BE2C (cell line): ENCODE measurements around the gene PBX1.

Source experiments
- DNase-seq: peaks from one replicate; pipeline ENCODE4 v3.0.0-alpha.2; 2020
- H3K27me3 ChIP-seq: fragments of 250-450 bp; sonication (Bioruptor Pico); 2 replicates; pipeline ENCODE4 v1.5.1; 2020; ENCODE audit warnings: mild to moderate bottlenecking
- H3K36me3 ChIP-seq: fragments of 250-450 bp; sonication (Bioruptor Pico); 2 replicates; pipeline ENCODE4 v1.5.1; 2020; ENCODE audit warnings: mild to moderate bottlenecking
- H3K4me1 ChIP-seq: fragments of 250-450 bp; sonication (Bioruptor Pico); 2 replicates; pipeline ENCODE4 v1.5.1; 2020
- H3K4me3 ChIP-seq: 2 replicates; pipeline ENCODE4 v1.5.1; 2011; ENCODE audit warnings: low read depth, low read length
- H3K9me3 ChIP-seq: fragments of 250-450 bp; sonication (Bioruptor Pico); 2 replicates; pipeline ENCODE4 v1.5.1; 2020
- CTCF ChIP-seq: IDR thresholded peaks from 2 replicates; pipeline ENCODE4 v1.5.1; 2012; ENCODE audit warnings: mild to moderate bottlenecking, low read depth, low read length

PBX1 gene

DNA sequence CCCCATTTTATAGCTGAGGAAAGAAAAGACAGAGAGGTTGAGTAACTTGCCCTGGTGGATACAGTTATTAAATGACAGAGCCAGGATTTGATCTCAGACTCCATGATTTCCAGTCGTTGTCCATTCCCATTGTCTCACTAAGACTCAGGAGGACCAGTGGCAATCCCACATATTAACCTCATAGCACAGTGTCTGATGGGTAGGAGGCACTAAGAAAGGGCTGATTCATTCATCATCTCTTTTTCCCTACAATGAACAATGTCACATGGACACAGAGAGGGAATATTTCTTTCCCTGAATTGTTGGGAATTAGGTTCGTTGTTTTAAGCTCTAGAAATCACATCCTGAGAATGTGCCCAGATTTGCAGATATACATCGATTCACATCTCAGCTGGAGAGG lies 99.9 kb downstream of the PBX1 start:
- Histone ChIP-seq H3K9me3 (no peaks in the 10 kb centered on the region), H3K27me3 (no peaks in the 10 kb centered on the region), H3K36me3 (no peaks in the 10 kb centered on the region), H3K4me3 (no peak overlapping the region), H3K4me1 (no peaks in the 10 kb centered on the region)
- no peak for TF ChIP-seq CTCF
- DNase-seq = no peak

DNA sequence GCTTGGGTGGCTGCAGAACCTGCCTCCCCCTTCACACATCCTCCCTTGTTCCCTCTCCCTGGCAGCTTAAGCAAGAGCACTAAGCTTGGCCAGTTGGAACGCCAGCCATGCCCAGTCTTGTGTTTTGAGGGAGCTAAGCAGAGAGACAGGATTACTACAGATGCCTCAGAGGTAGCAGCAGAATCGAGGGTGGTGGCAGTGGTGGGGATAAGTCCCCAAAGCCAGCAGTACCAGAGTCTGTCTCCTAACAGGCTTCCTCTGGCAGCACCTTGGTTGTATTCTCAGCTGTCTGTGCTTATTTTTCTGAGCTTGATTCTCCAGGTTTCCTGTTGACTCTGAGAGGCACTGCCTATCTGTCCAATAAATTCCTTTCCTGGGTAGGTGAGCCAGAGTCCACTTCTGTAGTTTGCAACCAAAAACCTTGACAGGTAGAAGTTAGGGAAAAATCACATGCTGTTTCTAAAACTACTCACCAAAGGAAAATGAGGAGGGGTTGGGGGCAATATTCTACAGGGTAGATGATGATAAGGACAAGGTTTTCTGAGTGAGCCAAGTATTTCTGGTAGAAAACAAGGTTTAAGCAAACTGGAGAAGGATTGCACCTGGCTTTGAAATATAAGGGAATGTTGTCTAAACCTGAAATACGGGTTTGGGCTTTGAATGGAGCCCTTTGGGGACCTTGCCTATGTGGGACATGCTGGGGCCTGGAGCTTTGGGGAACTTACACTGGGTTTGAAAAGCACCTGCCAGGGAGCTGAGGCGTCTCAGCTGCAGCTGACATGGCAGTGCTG lies 100.8 kb downstream of the PBX1 start:
- H3K4me1 ChIP-seq = no peaks in the 10 kb centered on the region
- no peaks in the 10 kb centered on the region for H3K36me3 ChIP-seq
- H3K4me3 ChIP-seq = no peak overlapping the region
- no peak for DNase-seq
- H3K9me3 ChIP-seq = no peaks in the 10 kb centered on the region
- H3K27me3 ChIP-seq = no peaks in the 10 kb centered on the region
- TF ChIP-seq CTCF = no peak

DNA sequence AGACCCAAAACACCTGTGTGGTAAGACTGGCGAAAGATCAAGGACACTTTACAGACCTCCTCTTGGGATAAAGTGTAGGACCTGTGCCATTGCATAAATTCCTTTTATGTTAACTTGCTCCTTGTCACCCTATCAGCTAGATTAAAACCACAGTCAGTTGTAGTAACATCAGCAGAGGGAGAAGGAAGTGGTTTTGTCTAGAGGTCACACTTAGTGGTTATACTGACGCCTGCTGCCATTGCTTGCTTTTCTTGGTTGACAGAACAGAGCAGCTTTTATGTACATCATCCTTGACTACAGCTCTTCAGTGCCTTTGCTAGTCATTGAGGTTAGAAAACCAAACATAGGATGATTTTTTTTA lies 101.4 kb downstream of the PBX1 start:
- H3K9me3 ChIP-seq = no peaks in the 10 kb centered on the region
- TF ChIP-seq CTCF = no peak
- no peaks in the 10 kb centered on the region for H3K27me3 ChIP-seq
- no peak overlapping the region for H3K4me3 ChIP-seq
- no peaks in the 10 kb centered on the region for H3K4me1 ChIP-seq
- no peak for DNase-seq
- H3K36me3 ChIP-seq = no peaks in the 10 kb centered on the region

- DNase-seq = no peak
Measured at GRCh38 chr1:164660775-164661174, 101.8 kb downstream of the PBX1 start.

DNA sequence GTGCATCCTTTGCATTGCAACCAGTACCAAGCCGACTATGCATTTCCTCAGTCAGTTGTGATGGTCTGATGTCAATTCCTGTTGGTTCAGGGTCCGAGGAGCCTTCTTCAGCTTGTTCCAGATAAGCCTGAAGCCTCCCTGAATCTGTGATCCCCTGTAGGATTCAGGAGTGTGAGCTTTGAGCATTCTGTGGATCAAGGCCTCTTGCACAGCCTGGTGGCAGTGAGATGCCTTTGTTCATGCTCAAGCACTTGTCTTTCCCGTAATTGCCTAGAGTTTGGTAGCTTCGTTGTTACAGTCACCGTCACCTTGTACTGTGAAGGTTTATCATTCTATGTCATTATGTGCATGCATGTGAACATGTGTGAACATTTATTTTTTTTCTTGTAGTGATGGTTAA lies 103.5 kb downstream of the PBX1 start:
- no peak for TF ChIP-seq CTCF
- Histone ChIP-seq H3K4me3 (no peak overlapping the region), H3K27me3 (no peaks in the 10 kb centered on the region), H3K9me3 (no peaks in the 10 kb centered on the region), H3K4me1 (no peaks in the 10 kb centered on the region), H3K36me3 (no peaks in the 10 kb centered on the region)
- no peak for DNase-seq

More at GRCh38 chr1:164660775-164661174, 101.8 kb downstream of the PBX1 start:
- Histone ChIP-seq H3K9me3 (no peaks in the 10 kb centered on the region), H3K36me3 (no peaks in the 10 kb centered on the region), H3K4me3 (no peak overlapping the region), H3K4me1 (no peaks in the 10 kb centered on the region), H3K27me3 (no peaks in the 10 kb centered on the region)
- TF ChIP-seq CTCF = no peak

GRCh38 chr1:164662955-164663354 lies 104.0 kb downstream of the PBX1 start:
- Histone ChIP-seq H3K36me3 (no peaks in the 10 kb centered on the region), H3K4me3 (no peak overlapping the region), H3K4me1 (no peaks in the 10 kb centered on the region), H3K27me3 (no peaks in the 10 kb centered on the region), H3K9me3 (no peaks in the 10 kb centered on the region)
- no peak for DNase-seq
- no peak for TF ChIP-seq CTCF
